Coronary artery (tissue), 2 donors: ENCODE results near the gene PALM3.
A peak's percentile ranks its signal among the peaks of the same experiment; 100 is the strongest.

Source experiments
- DNase-seq: peaks from one replicate; pipeline ENCODE4 v3.0.0-alpha.2; 2017; ENCODE audit warnings: low spot score
- H3K27ac ChIP-seq, 2 donors: fragments of 200-600 bp; sonication (generic); one replicate each; pipeline ENCODE4 v1.5.1; 2016 to 2019
- H3K4me3 ChIP-seq: fragments of 200-600 bp; sonication (generic); 2 replicates; pipeline ENCODE4 v1.5.1; 2016; ENCODE audit warnings: mild to moderate bottlenecking, moderate library complexity
- CTCF ChIP-seq: fragments of 200-600 bp; sonication (generic); IDR thresholded peaks from one replicate; pipeline ENCODE4 v1.5.1; 2019; ENCODE audit warnings: antibody characterized with exemption

The PALM3 gene

GRCh38 chr19:14080887-14081796 lies 19.3 kb upstream of the PALM3 start:
- peak overlapping the region; percentile 95 for H3K4me3 ChIP-seq
- no peak for TF ChIP-seq CTCF
- DNase-seq = peak; percentile 99
- H3K27ac ChIP-seq = peak overlapping the region; percentile 86 to 98

GRCh38 chr19:14078411-14078810 lies 16.5 kb upstream of the PALM3 start:
- no peak for DNase-seq
- H3K27ac ChIP-seq = peak overlapping the region in 1 of 2 donors; percentile 55
- TF ChIP-seq CTCF = no peak
- H3K4me3 ChIP-seq = no peak overlapping the region

- Histone ChIP-seq H3K27ac (peak overlapping the region; percentile 85 to 97), H3K4me3 (peak overlapping the region; percentile 83)
- DNase-seq = no peak
- TF ChIP-seq CTCF = no peak
Measured at GRCh38 chr19:14073925-14074838, 12.3 kb upstream of the PALM3 start.

GRCh38 chr19:14073261-14073924 lies 11.5 kb upstream of the PALM3 start:
- no peak for DNase-seq
- Histone ChIP-seq H3K4me3 (peak overlapping the region; percentile 83), H3K27ac (peak overlapping the region; percentile 85 to 97)
- peak; percentile 28 for TF ChIP-seq CTCF

- Histone ChIP-seq H3K4me3 (peak within 1 kb of the TSS; percentile 83), H3K27ac (peak within 1 kb of the TSS; percentile 85 to 97)
- no peak for TF ChIP-seq CTCF
- DNase-seq = no peak
Measured at GRCh38 chr19:14072535-14073260, 10.8 kb upstream of the PALM3 start, which contains the start of gene MISP3. TSS of gene MISP3 (plus strand) at chr19:14072786. CDS start at chr19:14073310, 524 bp downstream.
